Parathyroid adenoma (tissue), 2 donors: ENCODE data around the gene ROPN1L.
"Not testable (repeated sequence)": the region's sequence is repeated elsewhere in the genome, so short reads cannot be mapped to it uniquely, and the experiment has no call there.

Source experiments
- H2AFZ ChIP-seq: fragments of 300-600 bp; sonication (generic); one replicate; pipeline ENCODE4 v1.7.0; 2017; ENCODE audit warnings: antibody characterized with exemption, mild to moderate bottlenecking
- H3K27ac ChIP-seq: fragments of 300-600 bp; sonication (generic); one replicate; pipeline ENCODE4 v1.7.0; 2017
- H3K27me3 ChIP-seq: fragments of 300-600 bp; sonication (generic); one replicate; pipeline ENCODE4 v1.7.0; 2017; ENCODE audit warnings: low read length; ENCODE audit not compliant: control insufficient read depth, insufficient read depth
- H3K36me3 ChIP-seq: fragments of 300-600 bp; sonication (generic); one replicate; pipeline ENCODE4 v1.7.0; 2017; ENCODE audit warnings: low read length; ENCODE audit not compliant: control insufficient read depth, insufficient read depth
- H3K4me1 ChIP-seq: fragments of 300-600 bp; sonication (generic); one replicate; pipeline ENCODE4 v1.7.0; 2017; ENCODE audit warnings: control low read depth
- H3K4me2 ChIP-seq: fragments of 300-600 bp; sonication (generic); one replicate; pipeline ENCODE4 v1.7.0; 2017; ENCODE audit warnings: low read length
- H3K4me3 ChIP-seq: fragments of 300-600 bp; sonication (generic); one replicate; pipeline ENCODE4 v1.7.0; 2017; ENCODE audit warnings: low read depth, low read length
- H3K79me2 ChIP-seq: fragments of 300-600 bp; sonication (generic); one replicate; pipeline ENCODE4 v1.7.0; 2017; ENCODE audit warnings: control low read depth
- H3K9ac ChIP-seq: fragments of 300-600 bp; sonication (generic); one replicate; pipeline ENCODE4 v1.7.0; 2017; ENCODE audit warnings: mild to moderate bottlenecking
- H3K9me3 ChIP-seq: fragments of 300-600 bp; sonication (generic); one replicate; pipeline ENCODE4 v1.7.0; 2017; ENCODE audit warnings: low read length; ENCODE audit not compliant: control insufficient read depth
- CTCF ChIP-seq: fragments of 300-600 bp; sonication (generic); IDR thresholded peaks from one replicate; pipeline ENCODE4 v1.7.0; 2017; ENCODE audit warnings: antibody characterized with exemption, mild to moderate bottlenecking
- donor health status: primary hyperparathyroidism.

Gene ROPN1L

DNA sequence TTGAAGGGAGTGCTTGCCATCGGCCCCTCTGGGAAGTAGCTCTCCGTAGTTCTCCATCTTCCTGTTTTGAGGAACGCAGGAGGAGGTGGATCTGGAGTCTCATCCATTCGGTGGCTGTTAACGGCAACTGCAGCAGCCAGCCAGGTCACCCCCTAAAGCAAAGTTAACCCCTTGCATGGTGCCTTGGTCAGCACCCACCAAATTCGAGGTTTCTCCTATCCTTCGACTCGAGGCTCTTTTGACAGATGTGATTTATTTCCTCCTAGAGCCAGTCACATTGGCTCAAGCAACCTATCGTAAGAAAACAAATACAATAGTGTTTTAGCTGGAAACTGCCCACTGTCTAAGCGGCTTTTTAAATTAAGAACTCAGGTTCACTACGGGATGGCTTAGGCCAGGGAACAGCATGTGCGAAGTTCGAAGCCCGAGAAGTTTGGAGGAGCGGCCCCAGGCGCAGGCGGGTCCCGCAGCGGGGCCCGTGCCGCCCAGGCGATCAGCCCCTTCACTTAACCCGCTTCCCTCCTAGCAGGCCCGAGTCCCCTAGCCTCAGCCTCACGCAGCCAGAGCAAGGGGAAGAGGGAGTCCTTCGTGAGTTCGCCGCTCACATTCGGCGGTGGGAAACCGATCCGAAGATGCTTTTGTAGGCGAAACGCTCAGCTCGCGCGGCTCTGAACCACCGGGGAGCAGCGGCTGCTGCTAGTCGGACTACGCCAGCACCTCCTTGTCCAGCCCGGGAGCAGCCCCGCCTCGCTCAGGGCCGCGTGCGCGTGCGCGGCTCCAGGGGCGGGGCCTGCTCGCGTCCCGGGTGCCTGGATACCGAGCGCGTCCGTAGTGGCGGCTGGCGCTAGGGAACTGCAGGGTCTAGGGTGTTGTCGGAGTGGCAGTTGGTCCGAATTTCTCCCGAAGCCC is at the start of gene ROPN1L:
Gene ROPN1L, plus strand, starts transcription at position 797 of the 909 bp plus-strand sequence. CDS start 289 bp downstream, outside the sequence.
- Histone ChIP-seq H3K4me3 (peak within 1 kb of the TSS; percentile 58), H3K27ac (no peak within 1 kb of the TSS), H3K9ac (no peak within 1 kb of the TSS), H3K27me3 (no peaks in the 10 kb centered on the region), H3K4me1 (no peaks in the 10 kb centered on the region), H3K9me3 (no peaks in the 10 kb centered on the region), H3K4me2 (peak within 1 kb of the TSS; percentile 98), H3K36me3 (no peaks in the 10 kb centered on the region), H3K79me2 (no peaks in the 10 kb centered on the region), H2AFZ (peak within 1 kb of the TSS; percentile 43)
- TF ChIP-seq CTCF: no peak

DNA sequence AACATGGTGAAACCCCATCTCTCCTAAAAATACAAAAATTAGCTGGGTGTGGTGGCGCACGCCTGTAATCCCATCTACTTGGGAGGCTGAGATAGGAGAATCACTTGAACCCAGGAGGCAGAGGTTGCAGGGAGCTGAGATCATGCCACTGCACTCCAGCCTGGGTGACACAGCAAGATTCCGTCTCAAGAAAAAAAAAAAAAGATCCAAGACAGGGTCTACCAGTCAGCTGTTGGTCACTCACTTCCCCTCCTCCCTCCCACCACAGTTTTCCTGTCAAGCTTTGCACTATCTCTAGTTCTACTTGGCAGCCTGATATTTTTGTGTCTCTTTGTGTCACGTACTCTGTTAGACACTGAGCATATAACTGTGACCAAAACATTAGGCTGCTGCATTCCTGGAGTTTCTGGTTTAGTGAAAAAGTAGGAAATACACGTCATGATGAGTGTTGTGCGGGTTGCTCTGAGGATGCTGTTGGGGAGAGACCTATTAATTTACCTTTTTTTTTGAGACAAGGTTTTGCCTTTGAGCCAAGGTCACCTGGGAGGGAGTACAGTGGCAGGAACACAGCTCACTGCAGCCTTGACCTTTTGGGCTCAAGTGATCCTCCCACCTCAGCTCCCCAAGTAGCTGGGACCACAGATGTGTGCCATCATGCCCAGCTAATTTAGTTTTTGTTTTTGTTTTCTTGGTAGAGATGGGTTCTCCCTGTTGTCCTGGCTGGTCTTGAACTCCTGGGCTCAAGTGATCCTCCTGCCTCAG is 48.9 kb upstream of the ROPN1L start:
- not testable (repeated sequence) for H3K9ac ChIP-seq, H2AFZ ChIP-seq, H3K27me3 ChIP-seq, H3K27ac ChIP-seq, H3K36me3 ChIP-seq, H3K9me3 ChIP-seq, H3K4me2 ChIP-seq, H3K4me1 ChIP-seq, H3K4me3 ChIP-seq
- H3K79me2 ChIP-seq: peaks cover 11% of the 10 kb centered on the region

DNA sequence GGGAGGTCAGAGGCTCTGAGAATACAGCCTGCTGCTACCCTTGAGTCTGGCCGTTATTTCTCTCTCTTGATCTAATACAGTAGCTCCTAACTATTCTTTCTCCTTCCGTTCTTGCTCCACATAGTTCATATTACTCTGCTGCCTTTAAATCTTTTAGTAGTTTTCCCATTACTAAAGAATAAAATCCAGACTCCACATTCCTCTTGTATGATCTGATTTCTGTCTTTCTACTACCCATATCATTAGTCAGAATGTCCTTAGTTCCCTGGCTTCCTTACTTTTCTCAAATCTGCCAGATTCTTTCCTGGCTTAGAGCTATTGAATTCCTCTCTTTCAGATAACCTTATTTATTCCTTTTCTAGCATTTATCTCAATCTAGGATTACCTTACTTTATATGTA is 48.2 kb upstream of the ROPN1L start:
- H3K4me1 ChIP-seq: no peaks in the 10 kb centered on the region
- H3K27ac ChIP-seq: no peak overlapping the region

GRCh38 chr5:10396552-10396951 is 45.1 kb upstream of the ROPN1L start:
- no peak overlapping the region for H3K4me3 ChIP-seq
- no peak overlapping the region for H3K9ac ChIP-seq
- H2AFZ ChIP-seq: no peak overlapping the region
- H3K4me1 ChIP-seq: no peaks in the 10 kb centered on the region
- H3K36me3 ChIP-seq: no peaks in the 10 kb centered on the region
- H3K4me2 ChIP-seq: no peak overlapping the region
- H3K27ac ChIP-seq: no peak overlapping the region
- no peaks in the 10 kb centered on the region for H3K9me3 ChIP-seq
- H3K79me2 ChIP-seq: peaks cover 19% of the 10 kb centered on the region
- H3K27me3 ChIP-seq: no peaks in the 10 kb centered on the region
- no peak for TF ChIP-seq CTCF

More for the DNA sequence above, 48.2 kb upstream of the ROPN1L start:
- Histone ChIP-seq H3K4me2 (no peak overlapping the region), H3K9ac (no peak overlapping the region), H3K79me2 (peaks cover 11% of the 10 kb centered on the region), H3K4me3 (no peak overlapping the region), H3K9me3 (no peaks in the 10 kb centered on the region), H2AFZ (no peak overlapping the region), H3K36me3 (no peaks in the 10 kb centered on the region), H3K27me3 (no peaks in the 10 kb centered on the region)
- no peak for TF ChIP-seq CTCF

- Histone ChIP-seq H3K36me3 (no peaks in the 10 kb centered on the region), H3K27me3 (no peaks in the 10 kb centered on the region), H3K4me1 (no peaks in the 10 kb centered on the region), H3K9me3 (no peaks in the 10 kb centered on the region), H3K4me3 (no peak overlapping the region), H3K4me2 (no peak overlapping the region), H3K9ac (no peak overlapping the region), H2AFZ (no peak overlapping the region), H3K79me2 (peaks cover 15% of the 10 kb centered on the region), H3K27ac (no peak overlapping the region)
- TF ChIP-seq CTCF: no peak
These were observed 41.8 kb upstream of the ROPN1L start for GRCh38 chr5:10399839-10400238.
